Ascending aorta (tissue), 2 donors: ENCODE data around the gene PARD6G. TPM values are rescaled to one million over a fixed set of nuclear protein-coding genes. Genes with fewer than 3 reads are reported as not detected.
"Not testable (repeated sequence)": the region's sequence is repeated elsewhere in the genome, so short reads cannot be mapped to it uniquely, and the experiment has no call there.

Experiments used
- DNase-seq, 2 donors: peaks; one replicate each; pipeline ENCODE4 v3.0.0-alpha.2; 2019; ENCODE audit warnings: low spot score in 2 of 2
- H3K27ac ChIP-seq, 2 donors: fragments of 200-600 bp; sonication (generic); one replicate each; pipeline ENCODE4 v1.5.1; 2016 to 2017; ENCODE audit warnings: mild to moderate bottlenecking in 1 of 2
- H3K27me3 ChIP-seq: fragments of 200-600 bp; sonication (generic); one replicate; pipeline ENCODE4 v1.5.1; 2017
- H3K36me3 ChIP-seq, 2 donors: fragments of 200-600 bp; sonication (generic); one replicate each; pipeline ENCODE4 v1.5.1; 2016
- H3K4me1 ChIP-seq, 2 donors: fragments of 200-600 bp; sonication (generic); one replicate each; pipeline ENCODE4 v1.5.1; 2016 to 2017; ENCODE audit warnings: mild to moderate bottlenecking in 1 of 2
- H3K4me3 ChIP-seq, 2 donors: fragments of 200-600 bp; sonication (generic); one replicate each; pipeline ENCODE4 v1.5.1; 2016 to 2017; ENCODE audit warnings: mild to moderate bottlenecking in 1 of 2
- H3K9me3 ChIP-seq, 2 donors: fragments of 200-600 bp; sonication (generic); one replicate each; pipeline ENCODE4 v1.5.1; 2016
- CTCF ChIP-seq, 3 experiments: fragments of 200-600 bp in 2 of 3; fragments of 450-650 bp in 1 of 3; sonication (generic) in 2 of 3; IDR thresholded peaks; one replicate each; pipeline ENCODE4 v1.5.1; 2016 to 2019; ENCODE audit warnings: antibody characterized with exemption in 3 of 3, mild to moderate bottlenecking in 1 of 3, moderate library complexity in 1 of 3
- intact Hi-C: fragments of 100-400 bp; cut with DNase I; formaldehyde crosslinking; loops from one replicate; pipeline ENCODE4 v1.15.1; 2023
- total RNA-seq: library from RNA; depleted of rRNA; stranded (reverse); fragments of >200 nt; gene quantifications from one replicate; pipeline ENCODE4 v1.1.0, GENCODE V29; 2016

Gene PARD6G
- total RNA-seq, 1 donor from 2014 or later = 7.9 TPM

- no peak for TF ChIP-seq CTCF (IDR thresholded peaks at IDR 0.05)
- Histone ChIP-seq H3K36me3 (no peaks in the 10 kb centered on the region), H3K27me3 (no peaks in the 10 kb centered on the region), H3K27ac (no peak overlapping the region), H3K9me3 (peaks cover 0 to 6% of the 10 kb centered on the region in 2 donors), H3K4me3 (no peak overlapping the region), H3K4me1 (no peaks in the 10 kb centered on the region)
- intact Hi-C loops = no loop called here
- DNase-seq = no peak
Measured at GRCh38 chr18:80168982-80169381, 78.3 kb downstream of the PARD6G start.

GRCh38 chr18:80168346-80168745, 79.0 kb downstream of the PARD6G start:
- Histone ChIP-seq H3K36me3 (no peaks in the 10 kb centered on the region), H3K4me3 (no peak overlapping the region), H3K9me3 (peaks cover 0 to 6% of the 10 kb centered on the region in 2 donors), H3K27ac (no peak overlapping the region), H3K27me3 (no peaks in the 10 kb centered on the region), H3K4me1 (no peaks in the 10 kb centered on the region)
- DNase-seq = no peak
- intact Hi-C loops = no loop called here
- no peak for TF ChIP-seq CTCF (IDR thresholded peaks at IDR 0.05)

GRCh38 chr18:80167931-80168330, 79.4 kb downstream of the PARD6G start:
- Histone ChIP-seq H3K9me3 (peaks cover 0 to 6% of the 10 kb centered on the region in 2 donors), H3K27ac (no peak overlapping the region), H3K27me3 (no peaks in the 10 kb centered on the region), H3K4me1 (no peaks in the 10 kb centered on the region), H3K4me3 (no peak overlapping the region), H3K36me3 (no peaks in the 10 kb centered on the region)
- TF ChIP-seq CTCF (IDR thresholded peaks at IDR 0.05) = no peak
- DNase-seq = no peak
- intact Hi-C loops = no loop called here

GRCh38 chr18:80167331-80167730, 80.0 kb downstream of the PARD6G start:
- Histone ChIP-seq H3K27me3 (no peaks in the 10 kb centered on the region), H3K36me3 (no peaks in the 10 kb centered on the region), H3K27ac (no peak overlapping the region), H3K4me1 (no peaks in the 10 kb centered on the region), H3K9me3 (peaks cover 0 to 6% of the 10 kb centered on the region in 2 donors), H3K4me3 (no peak overlapping the region)
- no peak for TF ChIP-seq CTCF (IDR thresholded peaks at IDR 0.05)
- no peak for DNase-seq
- intact Hi-C loops = no loop called here

GRCh38 chr18:80166725-80167124, 80.6 kb downstream of the PARD6G start:
- H3K4me1 ChIP-seq = no peaks in the 10 kb centered on the region
- no peaks in the 10 kb centered on the region for H3K27me3 ChIP-seq
- intact Hi-C loops = no loop called here
- DNase-seq = no peak
- H3K27ac ChIP-seq = no peak overlapping the region
- no peak for TF ChIP-seq CTCF (IDR thresholded peaks at IDR 0.05)
- peaks cover 0 to 6% of the 10 kb centered on the region in 2 donors for H3K9me3 ChIP-seq
- H3K36me3 ChIP-seq = no peaks in the 10 kb centered on the region
- H3K4me3 ChIP-seq = no peak overlapping the region

GRCh38 chr18:80166240-80166639, 81.1 kb downstream of the PARD6G start:
- Histone ChIP-seq H3K36me3 (no peaks in the 10 kb centered on the region), H3K4me1 (no peaks in the 10 kb centered on the region), H3K27me3 (no peaks in the 10 kb centered on the region), H3K27ac (no peak overlapping the region), H3K9me3 (peaks cover 0 to 6% of the 10 kb centered on the region in 2 donors), H3K4me3 (no peak overlapping the region)
- no peak for TF ChIP-seq CTCF (IDR thresholded peaks at IDR 0.05)
- intact Hi-C loops = no loop called here
- no peak for DNase-seq

- H3K9me3 ChIP-seq, DNase-seq, H3K27me3 ChIP-seq, H3K27ac ChIP-seq, H3K4me3 ChIP-seq, H3K4me1 ChIP-seq, intact Hi-C loops, H3K36me3 ChIP-seq: not testable (repeated sequence)
Measured at GRCh38 chr18:80164727-80165355, 82.5 kb downstream of the PARD6G start.
